HG02840 (cell line): ENCODE measurements around the gene KLHL24.
"Not testable (repeated sequence)": the region's sequence is repeated elsewhere in the genome, so short reads cannot be mapped to it uniquely, and the experiment has no call there.

Experiments used
- ATAC-seq: cut with Tn5 transposase; IDR thresholded peaks from one replicate; pipeline ENCODE4 v1.9.1; 2021; ENCODE audit warnings: mild to moderate bottlenecking, moderate library complexity, moderate number of reproducible peaks; ENCODE audit not compliant: unreplicated experiment, low FRiP score

The KLHL24 gene

GRCh38 chr3:183634707-183635106 is 716 bp upstream of the KLHL24 start:
- ATAC-seq = no peak

DNA sequence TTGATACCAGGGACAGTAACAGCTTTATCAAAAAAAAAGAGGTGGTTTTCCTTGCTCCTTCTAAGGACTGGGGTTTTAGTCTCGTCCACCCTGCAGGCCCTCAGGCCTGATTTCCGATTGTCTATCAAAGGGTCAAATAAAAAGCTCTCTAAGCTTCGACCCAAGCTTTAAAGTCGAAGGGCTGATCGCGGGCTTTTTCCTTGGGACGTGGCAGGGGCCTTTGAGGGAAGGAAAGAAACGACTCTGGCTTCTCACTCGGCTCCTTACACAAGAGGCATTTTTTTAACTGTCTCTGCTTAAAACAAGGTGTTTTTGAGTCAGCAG is 354 bp upstream of the KLHL24 start:
- no peak for ATAC-seq

DNA sequence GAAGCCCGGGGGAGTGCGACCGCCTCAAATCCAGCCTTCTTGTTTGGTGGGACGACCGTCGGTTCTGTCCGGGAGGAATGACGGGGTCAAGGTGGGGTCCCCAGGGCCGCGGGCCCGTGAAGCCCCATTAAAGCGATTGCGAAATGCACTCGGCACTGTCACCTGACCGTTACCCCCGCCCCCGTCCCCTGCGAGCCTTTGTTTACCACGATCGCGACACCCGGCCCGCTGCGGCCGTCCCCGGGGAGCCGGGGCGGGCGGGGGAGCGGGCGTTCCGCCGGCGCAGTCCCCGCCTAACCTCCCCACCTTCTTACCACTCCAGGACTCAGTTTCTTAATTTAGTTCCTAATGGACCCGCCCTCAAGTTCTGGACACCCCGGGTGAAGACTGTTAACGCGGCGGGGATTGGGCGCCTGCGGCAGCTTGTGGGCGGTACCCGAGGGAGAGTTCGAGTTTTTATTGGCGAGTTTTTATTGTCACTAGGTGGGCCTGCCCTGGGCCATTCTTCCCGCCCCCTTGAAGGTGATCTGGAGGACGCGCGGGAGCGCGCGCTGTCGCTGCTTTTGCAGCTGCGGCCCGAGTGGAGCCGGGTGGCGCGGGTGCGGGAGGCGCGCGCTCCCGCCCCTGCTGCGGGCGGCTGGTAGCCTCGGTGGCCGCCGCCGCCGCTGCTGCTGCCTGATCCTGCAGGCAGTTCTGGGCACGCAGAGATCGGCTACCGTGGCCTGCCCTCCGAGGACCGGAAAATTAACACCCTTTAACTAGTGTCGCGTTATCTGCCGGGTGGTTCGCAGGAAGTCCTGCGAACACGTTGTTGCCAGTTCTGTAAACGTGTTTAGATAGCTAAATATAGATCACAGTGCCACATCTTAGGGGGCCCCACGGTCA is 1.0 kb downstream of the KLHL24 start:
- peak; percentile 89 for ATAC-seq

DNA sequence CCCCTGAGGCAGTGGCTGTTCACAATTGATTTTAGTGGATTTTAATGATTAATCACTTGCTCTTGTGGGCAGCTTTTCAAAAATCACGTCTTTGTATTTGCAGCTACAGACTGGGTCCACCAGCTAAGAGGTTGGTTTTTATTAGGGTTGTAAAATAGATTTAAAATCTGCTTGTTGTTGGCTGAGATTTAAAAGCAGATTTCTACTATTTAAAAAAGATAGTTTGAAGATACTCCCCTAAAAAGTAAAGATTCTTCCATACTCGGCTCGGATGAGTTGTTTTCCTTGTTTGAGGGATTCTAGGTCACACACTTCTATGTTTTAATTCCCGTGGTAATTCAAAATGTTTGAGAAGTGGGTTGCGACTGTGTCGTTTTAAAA is 1.7 kb downstream of the KLHL24 start:
- ATAC-seq = no peak

- not testable (repeated sequence) for ATAC-seq
Observed at GRCh38 chr3:183637633-183638032, 2.2 kb downstream of the KLHL24 start.

GRCh38 chr3:183638101-183638852 is 2.9 kb downstream of the KLHL24 start:
- ATAC-seq = no peak

DNA sequence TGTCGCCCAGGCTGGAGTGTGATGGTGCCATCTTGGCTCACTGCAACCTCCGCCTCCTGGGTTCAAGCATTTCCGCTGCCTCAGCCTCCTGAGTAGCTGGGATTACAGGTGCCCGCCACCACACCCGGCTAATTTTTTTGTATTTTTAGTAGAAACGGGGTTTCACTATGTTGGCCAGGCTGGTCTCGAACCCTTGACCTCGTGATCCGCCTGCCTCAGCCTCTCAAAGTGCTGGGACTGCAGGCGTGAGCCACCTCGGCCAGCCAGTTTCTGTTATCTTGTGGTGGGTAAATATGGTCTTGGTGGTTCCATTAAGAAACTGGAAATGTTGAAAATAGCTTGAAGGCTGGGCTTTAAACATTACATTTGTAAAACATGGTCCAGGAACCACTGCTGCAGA is 5.2 kb downstream of the KLHL24 start:
- not testable (repeated sequence) for ATAC-seq

- ATAC-seq = no peak
Observed at GRCh38 chr3:183641882-183642281, 6.5 kb downstream of the KLHL24 start.

GRCh38 chr3:183644244-183644643 is 8.8 kb downstream of the KLHL24 start:
- ATAC-seq = no peak

- no peak for ATAC-seq
Observed at GRCh38 chr3:183645254-183645653, 9.8 kb downstream of the KLHL24 start.

DNA sequence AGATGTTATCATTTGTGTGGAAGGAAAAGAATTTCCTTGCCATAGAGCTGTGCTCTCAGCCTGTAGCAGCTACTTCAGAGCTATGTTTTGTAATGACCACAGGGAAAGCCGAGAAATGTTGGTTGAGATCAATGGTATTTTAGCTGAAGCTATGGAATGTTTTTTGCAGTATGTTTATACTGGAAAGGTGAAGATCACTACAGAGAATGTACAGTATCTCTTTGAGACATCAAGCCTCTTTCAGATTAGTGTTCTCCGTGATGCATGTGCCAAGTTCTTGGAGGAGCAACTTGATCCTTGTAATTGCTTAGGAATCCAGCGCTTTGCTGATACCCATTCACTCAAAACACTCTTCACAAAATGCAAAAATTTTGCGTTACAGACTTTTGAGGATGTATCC is 15.1 kb downstream of the KLHL24 start:
- ATAC-seq = no peak

GRCh38 chr3:183653209-183654064 is 18.0 kb downstream of the KLHL24 start:
- ATAC-seq = no peak

- no peak for ATAC-seq
Observed at GRCh38 chr3:183654727-183655126, 19.3 kb downstream of the KLHL24 start.

DNA sequence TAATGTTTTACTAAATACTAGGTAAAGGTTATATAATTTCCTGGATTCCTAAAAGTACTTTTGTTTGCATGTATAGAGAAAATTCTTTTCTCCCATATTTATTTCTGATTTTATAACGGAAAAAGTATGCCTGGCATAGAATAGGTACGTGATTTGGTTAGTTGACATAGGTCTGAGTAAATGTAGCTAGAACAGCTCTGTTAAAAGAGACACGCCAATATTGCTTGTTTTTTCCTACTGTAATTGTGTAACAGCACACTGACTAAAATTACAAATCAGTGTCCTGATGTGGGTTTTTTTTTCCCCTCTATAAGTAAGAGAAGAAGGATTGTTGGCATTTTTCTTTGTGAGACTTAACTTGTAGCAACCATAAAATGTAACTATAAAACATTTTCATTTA is 26.7 kb downstream of the KLHL24 start:
- ATAC-seq = no peak

GRCh38 chr3:183664913-183665381 is 29.5 kb downstream of the KLHL24 start:
- no peak for ATAC-seq

GRCh38 chr3:183680061-183680460 is 44.6 kb downstream of the KLHL24 start:
- no peak for ATAC-seq

GRCh38 chr3:183687705-183688104 is 52.3 kb downstream of the KLHL24 start:
- no peak for ATAC-seq

DNA sequence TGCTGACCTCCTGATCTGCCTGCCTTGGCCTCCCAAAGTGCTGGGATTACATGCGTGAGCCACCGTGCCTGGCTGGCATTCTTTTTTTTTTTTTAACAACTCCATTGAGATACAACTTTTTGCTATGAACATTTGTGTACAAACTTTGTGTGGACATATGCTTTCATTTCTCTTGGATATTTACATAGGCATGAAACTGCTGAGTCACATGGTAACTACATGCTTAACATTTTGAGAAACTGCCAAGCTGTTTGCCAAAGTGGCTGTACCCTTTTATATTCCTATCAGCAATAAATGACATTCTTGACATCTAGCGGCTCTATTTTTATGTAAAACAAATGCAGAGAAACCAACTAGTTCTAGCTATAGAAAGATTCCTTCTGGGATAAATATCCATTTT is 53.5 kb downstream of the KLHL24 start:
- ATAC-seq = no peak

DNA sequence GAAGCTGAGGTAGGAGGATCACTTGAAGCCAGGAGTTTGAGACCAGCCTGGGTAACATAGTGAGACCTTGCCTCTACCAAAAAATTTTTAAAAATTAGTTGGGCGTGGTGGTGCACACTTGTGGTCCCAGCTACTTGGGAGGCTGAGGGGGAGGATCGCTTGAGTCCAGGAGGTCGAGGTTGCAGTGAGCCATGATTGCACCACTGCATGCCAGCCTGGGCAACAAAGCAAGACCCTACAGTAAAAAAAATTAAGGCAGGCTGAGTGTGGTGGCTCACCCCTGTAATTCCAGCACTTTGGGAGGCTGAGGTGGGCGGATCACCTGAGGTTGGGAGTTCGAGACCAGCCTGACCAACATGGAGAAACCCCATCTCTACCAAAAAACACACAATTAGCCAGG is 54.2 kb downstream of the KLHL24 start:
- not testable (repeated sequence) for ATAC-seq

GRCh38 chr3:183690402-183690995 is 55.1 kb downstream of the KLHL24 start:
- ATAC-seq = no peak
